H1 (cell line): ENCODE measurements around the gene EMX1. TPM values are rescaled to one million over a fixed set of nuclear protein-coding genes. Genes with fewer than 3 reads are reported as not detected.

Experiments used
- BACH1 ChIP-seq: IDR thresholded peaks from 2 replicates; pipeline ENCODE4 v1.6.1; 2012; ENCODE audit warnings: low read length, improper control_type of control experiment
- CHD2 ChIP-seq: IDR thresholded peaks from 2 replicates; pipeline ENCODE4 v1.6.1; 2012; ENCODE audit warnings: low read length, improper control_type of control experiment
- CHD7 ChIP-seq: fragments of 300-600 bp; sonication (generic); IDR thresholded peaks from 2 replicates; pipeline ENCODE4 v1.7.1; 2012; ENCODE audit warnings: low read length, moderate library complexity, mild to moderate bottlenecking, inconsistent platforms; ENCODE audit not compliant: insufficient replicate concordance
- JUN ChIP-seq: IDR thresholded peaks from 2 replicates; pipeline ENCODE4 v1.6.1; 2011; ENCODE audit warnings: low read depth, mild to moderate bottlenecking, improper control_type of control experiment, low read length
- KDM5A ChIP-seq: fragments of 200-600 bp; IDR thresholded peaks from 2 replicates; pipeline ENCODE4 v1.7.1; 2012; ENCODE audit warnings: mild to moderate bottlenecking, low read length, inconsistent platforms, mixed read lengths
- RAD21 ChIP-seq, 2 experiments: IDR thresholded peaks in 1 of 2; conservative IDR thresholded peaks in 1 of 2; 2 replicates each; pipeline ENCODE4 v1.6.1; 2011; ENCODE audit warnings: low read depth in 2 of 2, low read length in 2 of 2, improper control_type of control experiment in 1 of 2, inconsistent platforms in 1 of 2, mild to moderate bottlenecking in 1 of 2, moderate library complexity in 1 of 2
- SIN3A ChIP-seq, 2 experiments: IDR thresholded peaks in 1 of 2; conservative IDR thresholded peaks in 1 of 2; 2 replicates each; pipeline ENCODE4 v1.6.1; 2011 to 2012; ENCODE audit warnings: low read length in 2 of 2, improper control_type of control experiment in 1 of 2, low read depth in 1 of 2, mild to moderate bottlenecking in 1 of 2
- SUZ12 ChIP-seq: fragments of 200-600 bp; sonication (generic); IDR thresholded peaks from 2 replicates; pipeline ENCODE4 v1.6.1; 2012; ENCODE audit warnings: mild to moderate bottlenecking, inconsistent platforms, low read length, moderate library complexity, mixed read lengths
- TAF1 ChIP-seq: IDR thresholded peaks from 2 replicates; pipeline ENCODE4 v1.6.1; 2011; ENCODE audit warnings: mild to moderate bottlenecking, low read depth, low read length
- ZNF274 ChIP-seq: IDR thresholded peaks from 2 replicates; pipeline ENCODE4 v1.7.0; 2012; ENCODE audit warnings: low read length, borderline replicate concordance; ENCODE audit errors: extremely low read depth
- polyA plus RNA-seq, 7 experiments: library from polyadenylated mRNA; depleted of rRNA in 3 of 7; stranded (reverse) in 5 of 7; unstranded in 2 of 7; fragments of >200 nt in 5 of 7; fragments of 200-250 nt in 2 of 7; gene quantifications; 1 replicate in 5 of 7; 2 replicates in 1 of 7; 4 replicates in 1 of 7; pipeline versions ENCODE4 v1.2.1 to v1.2.3, GENCODE V29; 2011 to 2013; ENCODE audit warnings: missing spikeins in 2 of 7, mixed read lengths in 2 of 7
- total RNA-seq: library from RNA; stranded (reverse); fragmentation: NEBNext Ultra II Directional; extraction: Animal tissue kit (Norgen Biotek cat#: 25700); gene quantifications from 2 replicates; pipeline ENCODE4 v1.2.1, GENCODE V29; 2021

EMX1 gene
- total and polyA plus RNA-seq, 2 of the 8 experiments (the other 6 are each of a cell fraction or from before 2014, with no cell fraction given) = 2.4 to 4.9 TPM

- TF ChIP-seq SUZ12 (no peak), CHD7 (no peak), SIN3A (conservative IDR thresholded peaks at IDR 0.05 in 1 of 2, IDR thresholded peaks at IDR 0.05 in 1 of 2; ENCODE audit: low read depth in 1 of 2, low read length in 2 of 2) (peak; percentile 57 to 79; a peak in 2 of 4 replicates), JUN (no peak), KDM5A (no peak), ZNF274 (no peak), CHD2 (0 out of 2 replicates have a peak, but pooled peaks have one; percentile 18), RAD21 (IDR thresholded peaks at IDR 0.05 in 1 of 2, conservative IDR thresholded peaks at IDR 0.05 in 1 of 2; ENCODE audit: low read depth in 2 of 2, low read length in 2 of 2) (peak; percentile 17 to 30; a peak in 3 of 4 replicates), TAF1 (no peak), BACH1 (no peak)
Measured at GRCh38 chr2:72963423-72964145, 46.3 kb downstream of the EMX1 start (continued).
